Esophagus muscularis mucosa (tissue), 4 donors: ENCODE measurements around the gene NDST1.

Source experiments
- EP300 ChIP-seq: sonication (generic); formaldehyde crosslinking; IDR thresholded peaks from one replicate; pipeline ENCODE4 v1.6.1; 2017; ENCODE audit warnings: antibody characterized with exemption
- POLR2A ChIP-seq: fragments of 450-650 bp; IDR thresholded peaks from one replicate; pipeline ENCODE4 v1.6.1; 2017; ENCODE audit warnings: antibody characterized with exemption, moderate library complexity, mild to moderate bottlenecking, low read depth
- TF ChIP-seq, protein P1 (sequence below), 3 experiments: fragments of 200-600 bp in 2 of 3; fragments of 450-650 bp in 1 of 3; sonication (generic) in 2 of 3; IDR thresholded peaks; one replicate each; pipeline ENCODE4 v1.5.1; 2017 to 2019; ENCODE audit warnings: antibody characterized with exemption in 3 of 3, mild to moderate bottlenecking in 2 of 3, moderate library complexity in 1 of 3

DNA sequence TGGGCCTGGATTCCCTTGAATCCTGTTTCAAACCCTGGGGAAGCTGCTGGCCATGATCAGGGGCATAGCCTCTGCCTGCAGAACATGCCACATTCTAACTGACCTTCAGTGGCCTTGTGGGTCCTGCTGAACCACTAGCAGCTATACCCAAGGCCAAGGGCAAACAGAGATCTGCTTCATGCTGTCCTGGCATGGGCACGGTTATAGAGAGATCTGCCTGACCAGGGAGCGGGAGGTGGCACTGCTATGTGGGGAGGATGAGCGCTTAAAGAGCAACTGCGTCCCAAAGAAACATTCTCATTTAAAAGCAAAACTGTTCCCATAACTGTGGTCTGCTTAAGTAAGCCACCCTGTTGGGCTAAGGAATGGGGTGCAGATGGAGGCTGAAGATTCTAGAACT is 96.1 kb downstream of the NDST1 start:
- TF ChIP-seq POLR2A (no peak), EP300 (no peak)
- TF ChIP-seq, protein P1, sequence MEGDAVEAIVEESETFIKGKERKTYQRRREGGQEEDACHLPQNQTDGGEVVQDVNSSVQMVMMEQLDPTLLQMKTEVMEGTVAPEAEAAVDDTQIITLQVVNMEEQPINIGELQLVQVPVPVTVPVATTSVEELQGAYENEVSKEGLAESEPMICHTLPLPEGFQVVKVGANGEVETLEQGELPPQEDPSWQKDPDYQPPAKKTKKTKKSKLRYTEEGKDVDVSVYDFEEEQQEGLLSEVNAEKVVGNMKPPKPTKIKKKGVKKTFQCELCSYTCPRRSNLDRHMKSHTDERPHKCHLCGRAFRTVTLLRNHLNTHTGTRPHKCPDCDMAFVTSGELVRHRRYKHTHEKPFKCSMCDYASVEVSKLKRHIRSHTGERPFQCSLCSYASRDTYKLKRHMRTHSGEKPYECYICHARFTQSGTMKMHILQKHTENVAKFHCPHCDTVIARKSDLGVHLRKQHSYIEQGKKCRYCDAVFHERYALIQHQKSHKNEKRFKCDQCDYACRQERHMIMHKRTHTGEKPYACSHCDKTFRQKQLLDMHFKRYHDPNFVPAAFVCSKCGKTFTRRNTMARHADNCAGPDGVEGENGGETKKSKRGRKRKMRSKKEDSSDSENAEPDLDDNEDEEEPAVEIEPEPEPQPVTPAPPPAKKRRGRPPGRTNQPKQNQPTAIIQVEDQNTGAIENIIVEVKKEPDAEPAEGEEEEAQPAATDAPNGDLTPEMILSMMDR (IDR thresholded peaks at IDR 0.05), result no peak
